Peyer's patch (tissue), 4 donors: ENCODE data around the gene PMM2. TPM values are rescaled to one million over a fixed set of nuclear protein-coding genes. Genes with fewer than 3 reads are reported as not detected.
"Not testable (repeated sequence)": the region's sequence is repeated elsewhere in the genome, so short reads cannot be mapped to it uniquely, and the experiment has no call there.

Experiments used
- DNase-seq, 3 donors: peaks; one replicate each; pipeline ENCODE4 v3.0.0-alpha.2; 2017 to 2019
- H3K27ac ChIP-seq, 4 donors: fragments of 200-600 bp; sonication (generic); one replicate each; pipeline ENCODE4 v1.5.1; 2016 to 2019
- H3K27me3 ChIP-seq, 2 donors: fragments of 200-600 bp; sonication (generic); one replicate each; pipeline ENCODE4 v1.5.1; 2019
- H3K36me3 ChIP-seq, 3 donors: fragments of 200-600 bp; sonication (generic); one replicate each; pipeline ENCODE4 v1.5.1; 2016 to 2019
- H3K4me1 ChIP-seq, 4 donors: fragments of 200-600 bp; sonication (generic); one replicate each; pipeline ENCODE4 v1.5.1; 2016 to 2019
- H3K4me3 ChIP-seq, 4 donors: fragments of 200-600 bp; sonication (generic); 1 replicate in 3 of 4; 2 replicates in 1 of 4; pipeline ENCODE4 v1.5.1; 2016 to 2019; ENCODE audit warnings: mild to moderate bottlenecking in 1 of 4
- H3K9me3 ChIP-seq, 4 donors: fragments of 200-600 bp; sonication (generic); one replicate each; pipeline ENCODE4 v1.5.1; 2016 to 2019; ENCODE audit warnings: mild to moderate bottlenecking in 1 of 4
- CTCF ChIP-seq, 6 experiments: fragments of 450-650 bp in 4 of 6; fragments of 200-600 bp in 2 of 6; sonication (generic) in 1 of 6; IDR thresholded peaks; one replicate each; pipeline ENCODE4 v1.5.1; 2017 to 2019; ENCODE audit warnings: antibody characterized with exemption in 6 of 6, mild to moderate bottlenecking in 3 of 6, moderate library complexity in 1 of 6
- POLR2A ChIP-seq, 2 donors: fragments of 450-650 bp; IDR thresholded peaks; one replicate each; pipeline ENCODE4 v1.5.1; 2017; ENCODE audit warnings: antibody characterized with exemption in 2 of 2, mild to moderate bottlenecking in 2 of 2, moderate library complexity in 2 of 2
- total RNA-seq, 4 donors: library from RNA; depleted of rRNA; stranded (reverse); fragments of >200 nt; gene quantifications; one replicate each; pipeline ENCODE4 v1.1.0, GENCODE V29; 2016

PMM2 gene
- total RNA-seq, 4 donors from 2014 or later = 49.5 to 84.2 (median 82.3) TPM

DNA sequence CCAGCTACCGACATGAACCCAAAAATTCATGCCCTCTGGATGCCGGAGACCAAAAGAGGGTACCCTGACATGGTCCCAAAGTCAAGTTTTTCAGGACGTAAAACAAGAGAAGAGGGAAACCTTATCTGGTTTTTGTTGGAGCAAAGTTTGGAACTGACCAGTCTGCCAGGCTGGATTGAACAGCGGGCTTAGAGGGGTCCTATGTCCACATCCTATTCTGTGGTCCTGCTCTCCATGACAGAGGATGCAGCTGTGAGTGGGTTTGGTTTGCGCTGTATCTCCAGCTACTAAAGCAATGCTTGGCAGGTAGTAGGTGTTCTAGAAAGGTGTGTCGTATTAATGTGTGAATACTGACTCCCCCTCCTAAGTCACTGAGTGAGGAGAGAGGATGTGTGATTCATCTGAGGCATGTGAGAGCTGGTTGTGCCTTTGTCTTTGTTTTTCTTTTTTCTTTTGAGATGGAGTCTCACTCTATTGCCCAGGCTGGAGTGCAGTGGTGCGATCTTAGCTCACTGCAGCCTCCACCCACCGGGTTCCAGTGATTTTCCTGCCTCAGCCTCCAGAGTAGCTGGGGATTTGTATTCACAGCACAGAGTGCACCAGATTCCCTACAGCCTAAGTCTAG, 31.0 kb downstream of the PMM2 start:
- Histone ChIP-seq H3K27ac (no peak overlapping the region), H3K4me3 (no peak overlapping the region), H3K36me3 (peaks cover 0 to 48% (median 0%) of the 10 kb centered on the region in 3 donors), H3K4me1 (no peaks in the 10 kb centered on the region), H3K27me3 (no peaks in the 10 kb centered on the region), H3K9me3 (no peaks in the 10 kb centered on the region)
- no peak for TF ChIP-seq POLR2A (IDR thresholded peaks at IDR 0.05)
- no peak for TF ChIP-seq CTCF (IDR thresholded peaks at IDR 0.05)
- DNase-seq = no peak

GRCh38 chr16:8831450-8831849, 33.8 kb downstream of the PMM2 start:
- no peak overlapping the region for H3K27ac ChIP-seq
- no peak for DNase-seq
- H3K36me3 ChIP-seq = peaks cover 0 to 36% (median 0%) of the 10 kb centered on the region in 3 donors
- H3K9me3 ChIP-seq = no peaks in the 10 kb centered on the region
- TF ChIP-seq POLR2A (IDR thresholded peaks at IDR 0.05) (no peak), CTCF (IDR thresholded peaks at IDR 0.05) (no peak)
- no peaks in the 10 kb centered on the region for H3K27me3 ChIP-seq
- H3K4me1 ChIP-seq = no peaks in the 10 kb centered on the region
- H3K4me3 ChIP-seq = no peak overlapping the region

DNA sequence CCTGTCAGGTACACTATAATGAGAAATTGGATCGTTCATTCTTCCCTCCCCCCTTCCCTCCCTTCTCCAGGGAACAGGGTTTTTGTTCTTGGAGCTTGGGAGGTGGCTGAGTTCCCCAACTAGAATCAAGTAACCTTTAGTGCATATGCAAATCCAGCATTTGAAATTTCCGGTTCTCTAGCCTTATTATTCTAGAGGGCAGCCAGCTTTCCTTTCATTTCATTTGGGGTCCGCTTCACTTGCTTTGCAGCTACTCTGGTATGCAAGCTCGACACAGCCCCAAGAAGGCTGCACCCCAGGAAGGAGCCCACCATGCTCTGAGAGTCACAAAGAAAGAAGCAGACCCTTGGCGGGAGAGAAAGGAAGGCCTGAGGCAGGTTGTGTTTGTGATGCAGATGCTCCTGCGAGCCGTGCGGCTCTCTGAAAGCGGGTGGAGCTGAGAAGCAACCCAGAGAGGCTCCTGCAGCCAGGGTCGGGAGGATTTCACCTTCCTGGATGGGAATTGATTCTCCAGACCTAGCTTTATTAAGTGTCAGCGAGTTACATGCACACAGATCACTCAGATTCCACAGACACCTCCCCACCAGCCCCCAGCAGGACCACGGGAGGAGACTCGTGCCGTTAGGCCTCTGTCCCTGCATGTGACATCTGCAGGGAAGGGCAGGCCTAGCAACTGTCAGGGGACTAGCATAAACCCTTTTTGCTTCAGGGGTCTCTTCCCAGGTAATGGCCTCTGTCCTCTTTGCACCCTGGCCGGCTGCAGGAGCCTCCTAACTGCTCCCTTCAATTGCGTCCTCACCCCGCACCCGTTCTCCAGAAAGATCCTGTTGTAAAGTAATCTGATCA, 34.5 kb downstream of the PMM2 start:
- H3K36me3 ChIP-seq = peaks cover 0 to 36% (median 0%) of the 10 kb centered on the region in 3 donors
- no peak overlapping the region for H3K4me3 ChIP-seq
- H3K27me3 ChIP-seq = no peaks in the 10 kb centered on the region
- H3K4me1 ChIP-seq = no peaks in the 10 kb centered on the region
- TF ChIP-seq POLR2A (IDR thresholded peaks at IDR 0.05) = no peak
- no peak for TF ChIP-seq CTCF (IDR thresholded peaks at IDR 0.05)
- no peak overlapping the region for H3K27ac ChIP-seq
- DNase-seq = no peak
- H3K9me3 ChIP-seq = no peaks in the 10 kb centered on the region

GRCh38 chr16:8832717-8833105, 35.1 kb downstream of the PMM2 start:
- TF ChIP-seq POLR2A (IDR thresholded peaks at IDR 0.05) (no peak), CTCF (IDR thresholded peaks at IDR 0.05) (no peak)
- H3K27ac ChIP-seq = no peak overlapping the region
- H3K4me1 ChIP-seq = no peaks in the 10 kb centered on the region
- H3K4me3 ChIP-seq = no peak overlapping the region
- no peaks in the 10 kb centered on the region for H3K9me3 ChIP-seq
- H3K36me3 ChIP-seq = peaks cover 0 to 36% (median 0%) of the 10 kb centered on the region in 3 donors
- no peaks in the 10 kb centered on the region for H3K27me3 ChIP-seq
- no peak for DNase-seq

DNA sequence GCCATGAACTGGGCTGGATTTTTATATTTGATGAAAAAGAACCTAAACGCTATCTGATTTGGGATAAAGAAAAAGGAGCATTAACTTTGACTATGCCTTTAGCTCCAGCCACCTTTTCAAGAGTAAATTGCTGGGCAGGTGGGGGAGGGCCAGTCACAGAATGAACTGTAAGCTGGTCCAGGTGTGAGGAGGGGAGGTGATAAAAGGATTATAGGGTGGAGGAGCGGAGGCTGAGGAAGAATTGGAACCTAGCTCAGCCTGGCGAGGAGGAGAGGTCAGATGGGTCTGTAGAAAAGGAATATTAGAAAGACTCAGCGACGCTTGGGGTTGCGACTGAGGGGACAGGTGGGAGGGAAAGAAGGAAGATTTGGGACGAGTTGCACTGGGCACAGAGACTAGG, 39.2 kb downstream of the PMM2 start:
- H3K4me3 ChIP-seq, H3K27ac ChIP-seq, H3K36me3 ChIP-seq, H3K4me1 ChIP-seq, H3K27me3 ChIP-seq, H3K9me3 ChIP-seq, DNase-seq: not testable (repeated sequence)

DNA sequence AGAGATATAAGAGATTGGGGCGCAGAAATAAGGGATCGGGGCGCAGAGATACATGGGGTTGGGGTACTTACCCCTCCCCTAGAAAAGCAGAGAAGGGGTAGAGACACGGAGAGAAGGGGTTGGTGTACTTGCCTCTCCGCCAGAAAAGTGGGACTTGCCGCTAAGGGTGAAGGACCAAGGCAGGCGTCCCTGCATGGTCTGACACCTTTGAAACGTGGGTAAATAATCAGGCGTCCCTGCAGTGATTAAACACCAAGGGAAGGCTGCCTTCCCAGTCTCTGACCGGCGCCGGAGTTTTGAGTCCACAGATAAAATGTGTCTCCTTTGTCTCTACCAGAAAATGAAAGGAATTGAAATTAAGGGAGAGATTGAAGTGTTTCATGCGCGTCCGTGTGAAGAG, 40.0 kb downstream of the PMM2 start:
- H3K4me3 ChIP-seq, H3K4me1 ChIP-seq, DNase-seq, H3K27ac ChIP-seq, H3K27me3 ChIP-seq, H3K9me3 ChIP-seq, H3K36me3 ChIP-seq: not testable (repeated sequence)

- not testable (repeated sequence) for H3K27me3 ChIP-seq, H3K9me3 ChIP-seq, H3K4me1 ChIP-seq, H3K27ac ChIP-seq, H3K4me3 ChIP-seq, DNase-seq
- H3K36me3 ChIP-seq = peaks cover 0 to 10% (median 0%) of the 10 kb centered on the region in 3 donors
Measured at GRCh38 chr16:8842016-8842415, 44.4 kb downstream of the PMM2 start.

DNA sequence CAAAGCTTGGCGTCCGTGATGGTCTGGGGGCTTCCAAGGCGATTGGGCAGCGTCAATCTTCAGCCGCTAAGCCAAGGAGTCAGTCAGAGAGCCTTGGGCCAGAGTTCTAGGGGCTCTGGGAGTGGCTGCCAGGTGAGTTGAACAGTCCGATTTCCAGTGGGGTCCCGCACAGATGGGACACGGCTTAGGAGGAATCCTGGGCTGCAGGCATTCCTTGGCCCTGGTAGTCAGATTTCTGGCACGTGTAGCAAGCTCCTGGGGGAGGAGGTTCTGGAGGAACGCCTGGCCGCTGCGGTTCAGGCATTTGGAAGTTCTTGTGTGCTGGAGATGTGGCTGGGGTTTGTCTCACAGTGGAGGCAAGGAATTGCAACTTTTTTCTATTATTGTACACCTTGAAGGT, 45.7 kb downstream of the PMM2 start:
- H3K36me3 ChIP-seq = peaks cover 0 to 23% (median 0%) of the 10 kb centered on the region in 3 donors
- H3K4me3 ChIP-seq, DNase-seq, H3K27me3 ChIP-seq, H3K27ac ChIP-seq, H3K4me1 ChIP-seq, H3K9me3 ChIP-seq: not testable (repeated sequence)
